Measurements from ENCODE around the gene LOXHD1.

LOXHD1 gene

GRCh38 chr18:46469186-46469915 lies 187.7 kb downstream of the LOXHD1 start:
- ATAC-seq (replicated peaks) (no peak), DNase-seq (no peak)

GRCh38 chr18:46468426-46469180 lies 188.4 kb downstream of the LOXHD1 start:
- H3K27me3 Mint-ChIP-seq = peaks cover 36 to 46% of the 10 kb centered on the region in 2 donors
- no peak overlapping the region for H3K27ac Mint-ChIP-seq
- H3K9me3 Mint-ChIP-seq = no peaks in the 10 kb centered on the region
- H3K36me3 Mint-ChIP-seq = no peaks in the 10 kb centered on the region
- H3K4me1 Mint-ChIP-seq = no peaks in the 10 kb centered on the region
- no peak overlapping the region for H3K4me3 Mint-ChIP-seq
- ATAC-seq (replicated peaks) (no peak), DNase-seq (no peak)

More at GRCh38 chr18:46469186-46469915, 187.7 kb downstream of the LOXHD1 start:
- H3K4me1 Mint-ChIP-seq = no peaks in the 10 kb centered on the region
- H3K4me3 Mint-ChIP-seq = no peak overlapping the region
- no peak overlapping the region for H3K27ac Mint-ChIP-seq
- peaks cover 36 to 43% of the 10 kb centered on the region in 2 donors for H3K27me3 Mint-ChIP-seq
- H3K9me3 Mint-ChIP-seq = no peaks in the 10 kb centered on the region
- H3K36me3 Mint-ChIP-seq = no peaks in the 10 kb centered on the region

DNA sequence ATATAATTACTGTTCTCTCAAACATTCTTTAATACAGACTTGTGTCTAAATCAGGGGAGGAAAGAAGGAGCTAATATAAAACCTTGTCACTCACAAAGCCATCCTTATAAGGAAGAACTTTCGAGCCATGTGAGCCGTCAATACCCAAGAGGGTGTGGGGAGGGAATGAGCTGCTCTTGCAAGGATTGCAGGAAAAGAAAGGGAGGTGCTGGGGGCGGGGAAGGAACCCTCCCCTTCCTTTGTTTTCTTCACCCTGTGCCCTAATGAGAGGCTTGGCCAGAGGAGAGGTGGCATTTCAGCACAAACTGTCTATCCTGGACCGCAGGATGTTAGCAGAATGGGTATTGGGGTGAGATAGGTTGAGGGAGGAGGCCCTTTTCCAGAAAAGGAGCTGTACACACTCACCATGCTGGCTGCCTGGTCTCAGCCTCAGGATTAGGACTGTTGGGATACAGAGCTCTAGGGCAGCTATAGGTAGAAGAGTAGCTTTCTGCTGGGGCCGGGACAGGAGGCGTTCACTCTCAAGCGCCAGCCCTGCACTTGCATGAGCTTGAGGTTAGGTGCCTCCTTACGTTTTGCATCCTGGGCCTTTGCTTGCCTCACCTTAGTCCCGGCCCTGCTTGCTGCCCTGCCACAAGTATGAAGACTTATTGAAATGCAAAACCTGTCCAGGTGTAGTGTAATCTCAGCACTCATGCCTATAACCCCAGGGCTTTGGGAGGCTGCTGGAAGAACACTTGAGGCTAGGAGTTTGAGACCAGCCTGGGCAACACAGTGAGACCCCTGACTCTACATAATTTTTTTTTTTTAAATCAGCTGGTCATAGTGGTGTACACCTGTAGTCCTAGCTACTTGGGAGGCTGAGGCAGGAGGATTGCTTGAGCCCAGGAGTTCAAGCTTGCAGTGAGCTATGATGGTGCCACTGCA lies 190.5 kb downstream of the LOXHD1 start:
- Mint-ChIP-seq H3K27me3 (peaks cover 30 to 37% of the 10 kb centered on the region in 2 donors), H3K4me1 (no peaks in the 10 kb centered on the region), H3K27ac (no peak overlapping the region), H3K4me3 (no peak overlapping the region), H3K36me3 (no peaks in the 10 kb centered on the region), H3K9me3 (no peaks in the 10 kb centered on the region)
- DNase-seq (no peak), ATAC-seq (replicated peaks) (no peak)

DNA sequence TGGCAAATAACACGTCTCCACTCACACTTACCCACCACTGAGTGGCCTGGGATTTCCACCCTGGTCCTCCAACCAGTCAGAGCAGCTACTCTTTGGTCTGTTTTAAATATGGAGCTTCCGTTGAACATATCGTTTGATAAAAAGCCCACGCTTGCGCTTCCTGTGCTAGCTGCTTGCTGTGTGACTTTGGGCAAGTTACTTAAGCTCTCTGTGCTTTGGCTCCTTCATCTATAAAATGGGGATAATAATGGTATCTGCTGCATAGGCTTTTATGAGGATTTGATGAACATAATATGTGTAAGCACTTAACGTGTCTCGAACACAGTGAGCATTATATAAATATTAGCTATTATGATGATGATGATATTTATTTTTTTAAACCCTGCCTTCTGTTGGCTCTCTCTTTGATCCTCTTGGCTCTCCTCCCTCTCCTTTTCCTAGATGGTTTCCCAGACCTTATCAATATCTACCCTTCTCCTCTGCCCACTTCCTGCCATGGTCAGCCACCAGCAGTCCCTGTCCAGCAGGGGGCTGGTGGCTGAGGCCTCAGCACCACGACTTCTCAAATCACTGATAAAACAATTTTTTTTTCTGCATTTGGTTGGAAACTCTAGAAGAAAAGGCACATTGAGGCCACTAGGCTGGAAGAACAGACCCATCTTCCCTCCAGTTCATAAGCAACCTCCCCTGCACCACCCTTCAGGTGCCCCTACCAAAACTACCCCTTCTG lies 191.9 kb downstream of the LOXHD1 start:
- Mint-ChIP-seq H3K27me3 (peaks cover 21 to 23% of the 10 kb centered on the region in 2 donors), H3K9me3 (no peaks in the 10 kb centered on the region), H3K36me3 (no peaks in the 10 kb centered on the region), H3K27ac (no peak overlapping the region), H3K4me1 (no peaks in the 10 kb centered on the region), H3K4me3 (no peak overlapping the region)
- DNase-seq (no peak), ATAC-seq (replicated peaks) (no peak)

DNA sequence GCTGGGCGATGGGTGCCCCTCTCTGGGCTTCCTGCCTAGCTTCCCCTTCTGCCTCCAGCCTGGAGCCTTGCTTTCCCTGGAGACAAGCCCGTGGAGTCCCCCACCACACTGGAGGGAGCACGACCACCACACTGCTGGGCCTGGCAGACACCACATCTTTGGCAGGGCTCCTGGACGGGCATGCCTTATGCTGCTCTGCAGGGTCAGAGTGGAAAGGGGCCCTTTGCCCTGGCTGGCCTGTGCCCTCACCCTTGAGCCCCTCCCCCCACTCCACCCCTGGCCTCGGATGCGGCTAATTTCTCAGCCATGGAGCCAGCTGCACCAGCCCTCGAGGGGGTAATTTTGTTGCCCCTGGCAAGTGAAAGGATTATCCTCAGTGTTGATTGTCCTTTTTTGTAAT lies 194.5 kb downstream of the LOXHD1 start:
- DNase-seq (no peak), ATAC-seq (replicated peaks) (no peak)
- no peaks in the 10 kb centered on the region for H3K4me1 Mint-ChIP-seq
- H3K27me3 Mint-ChIP-seq = peaks cover 16 to 30% of the 10 kb centered on the region in 2 donors
- no peaks in the 10 kb centered on the region for H3K36me3 Mint-ChIP-seq
- H3K27ac Mint-ChIP-seq = no peak overlapping the region
- H3K9me3 Mint-ChIP-seq = no peaks in the 10 kb centered on the region
- no peak overlapping the region for H3K4me3 Mint-ChIP-seq

DNA sequence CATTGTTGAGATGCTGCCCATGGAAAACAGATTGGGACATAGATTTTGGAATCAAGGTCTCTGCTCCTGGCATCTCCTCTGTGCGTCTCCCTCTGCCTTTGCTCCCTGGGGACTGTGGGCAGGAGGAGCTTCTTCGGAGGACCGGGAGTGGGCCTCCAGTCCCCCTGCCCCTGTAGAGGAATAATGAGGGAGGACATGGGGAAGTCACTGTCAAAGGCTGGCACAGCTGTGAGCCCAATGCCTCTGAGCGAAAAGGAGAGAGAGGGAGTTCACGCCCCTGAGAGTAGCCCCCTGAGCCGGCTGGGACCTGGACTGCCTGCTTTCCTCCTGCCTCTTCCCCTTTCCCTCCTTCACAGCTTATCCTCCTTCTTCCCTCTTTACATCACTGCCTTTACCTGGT lies 195.0 kb downstream of the LOXHD1 start:
- no peak overlapping the region for H3K4me3 Mint-ChIP-seq
- no peak overlapping the region for H3K27ac Mint-ChIP-seq
- no peak for DNase-seq
- peaks cover 16 to 30% of the 10 kb centered on the region in 2 donors for H3K27me3 Mint-ChIP-seq
- no peaks in the 10 kb centered on the region for H3K9me3 Mint-ChIP-seq
- no peak for ATAC-seq (replicated peaks)
- H3K36me3 Mint-ChIP-seq = no peaks in the 10 kb centered on the region
- no peaks in the 10 kb centered on the region for H3K4me1 Mint-ChIP-seq

GRCh38 chr18:46460754-46461153 lies 196.3 kb downstream of the LOXHD1 start:
- Mint-ChIP-seq H3K4me1 (no peaks in the 10 kb centered on the region), H3K27me3 (peaks cover 16 to 30% of the 10 kb centered on the region in 2 donors), H3K4me3 (no peak overlapping the region), H3K36me3 (no peaks in the 10 kb centered on the region), H3K9me3 (no peaks in the 10 kb centered on the region), H3K27ac (peak overlapping the region; percentile 14)
- ATAC-seq (replicated peaks) (no peak), DNase-seq (no peak)

DNA sequence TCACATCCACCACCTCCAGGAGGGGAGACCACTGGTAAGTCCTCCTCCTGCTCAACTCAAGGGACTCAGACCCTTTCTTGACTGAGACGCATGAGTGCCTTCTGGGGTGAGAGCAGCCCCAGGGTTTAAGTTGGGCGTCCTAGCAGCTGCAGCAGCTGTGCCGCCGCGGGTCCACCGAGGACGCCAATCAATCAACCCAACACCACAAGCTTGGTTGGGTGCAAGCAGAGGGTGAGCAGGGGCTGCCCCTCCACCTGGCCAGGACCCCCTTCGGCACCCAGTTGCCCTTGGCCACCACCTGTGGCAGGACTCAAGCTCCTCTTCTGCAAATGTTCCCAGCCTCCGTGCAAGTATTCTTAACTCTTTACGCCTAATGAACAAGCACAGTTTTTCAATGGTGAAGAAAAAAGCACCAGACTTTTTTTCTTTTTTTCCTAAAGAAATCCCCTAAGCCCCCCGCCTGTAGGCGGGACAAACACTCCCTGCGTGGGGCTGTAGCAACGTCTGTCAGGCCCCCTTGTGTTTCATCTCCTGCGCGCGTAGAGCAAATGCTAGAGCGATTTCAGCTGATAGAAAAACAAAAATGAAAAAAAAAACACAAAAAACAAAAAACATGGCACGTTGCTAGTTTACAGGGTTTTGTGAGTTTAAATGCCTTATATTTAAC lies 197.1 kb downstream of the LOXHD1 start:
- no peaks in the 10 kb centered on the region for H3K9me3 Mint-ChIP-seq
- DNase-seq (no peak), ATAC-seq (replicated peaks) (no peak)
- H3K27ac Mint-ChIP-seq = no peak overlapping the region
- no peak overlapping the region for H3K4me3 Mint-ChIP-seq
- H3K36me3 Mint-ChIP-seq = no peaks in the 10 kb centered on the region
- H3K4me1 Mint-ChIP-seq = no peaks in the 10 kb centered on the region
- peaks cover 9 to 22% of the 10 kb centered on the region in 2 donors for H3K27me3 Mint-ChIP-seq

DNA sequence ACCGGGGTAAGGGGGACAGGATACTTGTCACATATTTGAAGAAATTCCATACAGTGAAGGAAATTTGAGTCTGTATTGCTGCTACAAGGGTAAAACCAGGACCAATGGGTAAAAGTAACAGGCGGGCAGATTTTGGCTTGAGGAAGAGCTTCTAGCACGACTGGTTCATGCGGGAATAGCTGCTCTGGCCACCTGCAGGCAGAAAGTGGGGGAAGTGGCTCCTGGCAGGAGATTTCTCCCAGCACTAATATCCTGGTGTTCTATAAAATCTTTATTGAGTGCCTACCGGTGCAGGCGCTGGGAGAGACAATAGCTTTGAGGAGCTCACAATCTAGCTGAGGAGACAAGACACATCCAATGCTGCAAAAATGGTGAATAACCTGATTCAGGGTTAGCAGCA lies 198.5 kb downstream of the LOXHD1 start:
- no peak overlapping the region for H3K4me3 Mint-ChIP-seq

GRCh38 chr18:46456691-46457090 lies 200.3 kb downstream of the LOXHD1 start:
- Mint-ChIP-seq H3K27ac (no peak overlapping the region), H3K36me3 (no peaks in the 10 kb centered on the region), H3K27me3 (peaks cover 11 to 13% of the 10 kb centered on the region in 2 donors), H3K4me3 (no peak overlapping the region), H3K4me1 (no peaks in the 10 kb centered on the region), H3K9me3 (no peaks in the 10 kb centered on the region)
- ATAC-seq (replicated peaks) (no peak), DNase-seq (no peak)

More for the DNA sequence above, 198.5 kb downstream of the LOXHD1 start:
- ATAC-seq (replicated peaks) = no peak
- H3K9me3 Mint-ChIP-seq = no peaks in the 10 kb centered on the region
- H3K36me3 Mint-ChIP-seq = no peaks in the 10 kb centered on the region
- no peaks in the 10 kb centered on the region for H3K4me1 Mint-ChIP-seq
- H3K27me3 Mint-ChIP-seq = peaks cover 3 to 13% of the 10 kb centered on the region in 2 donors
- DNase-seq = no peak
- H3K27ac Mint-ChIP-seq = no peak overlapping the region

- Mint-ChIP-seq H3K27me3 (peaks cover 15 to 21% of the 10 kb centered on the region in 2 donors), H3K4me3 (no peak overlapping the region), H3K27ac (no peak overlapping the region), H3K36me3 (no peaks in the 10 kb centered on the region), H3K9me3 (peaks cover 0 to 5% of the 10 kb centered on the region in 2 donors), H3K4me1 (no peaks in the 10 kb centered on the region)
- no peak for DNase-seq
- no peak for ATAC-seq (replicated peaks)
Measured at GRCh38 chr18:46452820-46453219, 204.2 kb downstream of the LOXHD1 start.

- H3K27ac Mint-ChIP-seq = no peak overlapping the region
- no peak for ATAC-seq (replicated peaks)
- H3K4me1 Mint-ChIP-seq = no peaks in the 10 kb centered on the region
- no peak for DNase-seq
- H3K27me3 Mint-ChIP-seq = peaks cover 26% of the 10 kb centered on the region in 2 donors
- H3K36me3 Mint-ChIP-seq = no peaks in the 10 kb centered on the region
- no peak overlapping the region for H3K4me3 Mint-ChIP-seq
- H3K9me3 Mint-ChIP-seq = peaks cover 0 to 12% of the 10 kb centered on the region in 2 donors
Measured at GRCh38 chr18:46449499-46449898, 207.5 kb downstream of the LOXHD1 start.

GRCh38 chr18:46449033-46449432 lies 208.0 kb downstream of the LOXHD1 start:
- H3K4me1 Mint-ChIP-seq = no peaks in the 10 kb centered on the region
- DNase-seq = no peak
- peaks cover 26% of the 10 kb centered on the region in 2 donors for H3K27me3 Mint-ChIP-seq
- ATAC-seq (replicated peaks) = no peak
- no peaks in the 10 kb centered on the region for H3K36me3 Mint-ChIP-seq
- no peak overlapping the region for H3K27ac Mint-ChIP-seq
- peaks cover 0 to 12% of the 10 kb centered on the region in 2 donors for H3K9me3 Mint-ChIP-seq
- H3K4me3 Mint-ChIP-seq = no peak overlapping the region
